DMS79 (cell line): ENCODE measurements around the gene CACNG6.

Source experiments
- DNase-seq: peaks from one replicate; lab custom pipeline; 2025; lab: John Stamatoyannopoulos, UW

CACNG6 gene

DNA sequence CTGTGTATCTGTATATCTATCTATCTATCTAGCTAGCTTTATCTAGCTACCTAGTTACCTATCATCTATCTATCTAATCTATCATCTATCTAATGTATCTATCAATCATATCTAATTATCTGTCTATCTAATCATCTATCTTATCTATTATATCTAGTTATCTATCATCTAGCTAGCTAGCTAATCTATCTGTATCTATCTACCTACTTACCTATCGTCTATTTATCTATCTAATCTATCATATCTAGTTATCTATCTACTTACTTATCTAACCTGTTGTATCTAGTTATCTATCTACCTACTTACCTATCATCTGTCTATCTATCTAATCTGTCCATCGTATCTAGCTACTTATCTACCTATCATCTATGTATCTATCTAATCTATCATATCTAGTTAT lies 54.3 kb downstream of the CACNG6 start:
- no peak for DNase-seq

DNA sequence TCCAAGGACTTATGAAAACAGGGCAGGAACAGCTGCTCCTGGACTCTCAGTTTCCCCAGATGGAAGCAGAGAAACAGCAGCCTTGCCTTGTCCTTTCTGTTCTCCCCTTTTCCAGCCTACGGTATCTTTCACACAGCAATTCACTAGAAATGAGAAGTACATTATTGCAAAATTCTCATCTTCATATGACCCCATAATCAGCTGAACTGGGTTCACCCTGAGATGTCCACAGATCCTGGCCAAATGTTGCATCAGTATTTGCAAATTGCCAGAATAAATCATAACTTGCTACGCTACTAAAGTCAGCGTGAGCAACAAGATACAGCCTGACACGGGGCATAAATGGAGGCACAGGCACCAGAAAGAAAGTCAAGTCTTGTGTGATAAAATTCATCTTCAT lies 56.2 kb downstream of the CACNG6 start:
- no peak for DNase-seq
